ENCODE results near the gene ANKRD16. TPM values are rescaled to one million over a fixed set of nuclear protein-coding genes. Genes with fewer than 3 reads are reported as not detected.
"Not testable (repeated sequence)": the region's sequence is repeated elsewhere in the genome, so short reads cannot be mapped to it uniquely, and the experiment has no call there.

ANKRD16 gene
- total RNA-seq, 4 donors from 2014 or later: 8.0 to 19.8 (median 13.1) TPM

DNA sequence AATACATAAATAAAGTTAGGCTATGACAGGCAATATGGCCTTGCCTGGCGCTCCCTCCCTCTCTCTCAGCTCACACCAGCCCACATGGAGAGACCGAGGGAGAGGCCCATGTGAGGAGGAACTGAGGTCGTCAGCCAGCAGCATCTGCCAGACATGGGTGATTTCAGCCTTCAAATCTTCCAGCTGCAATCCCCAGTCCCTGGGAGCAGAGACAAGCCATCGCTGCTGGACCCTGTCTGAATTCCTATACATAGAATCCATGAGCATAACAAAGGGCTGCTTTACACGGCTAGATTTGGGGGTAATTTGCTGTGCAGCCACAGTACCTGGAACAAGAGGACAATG lies 35.6 kb downstream of the ANKRD16 start:
- WGBS, 2 donors: 78 to 84% methylated on average over 5 of the region's 5 CpGs
- no peak for TF ChIP-seq POLR2A (IDR thresholded peaks at IDR 0.05)
- TF ChIP-seq, protein P1, sequence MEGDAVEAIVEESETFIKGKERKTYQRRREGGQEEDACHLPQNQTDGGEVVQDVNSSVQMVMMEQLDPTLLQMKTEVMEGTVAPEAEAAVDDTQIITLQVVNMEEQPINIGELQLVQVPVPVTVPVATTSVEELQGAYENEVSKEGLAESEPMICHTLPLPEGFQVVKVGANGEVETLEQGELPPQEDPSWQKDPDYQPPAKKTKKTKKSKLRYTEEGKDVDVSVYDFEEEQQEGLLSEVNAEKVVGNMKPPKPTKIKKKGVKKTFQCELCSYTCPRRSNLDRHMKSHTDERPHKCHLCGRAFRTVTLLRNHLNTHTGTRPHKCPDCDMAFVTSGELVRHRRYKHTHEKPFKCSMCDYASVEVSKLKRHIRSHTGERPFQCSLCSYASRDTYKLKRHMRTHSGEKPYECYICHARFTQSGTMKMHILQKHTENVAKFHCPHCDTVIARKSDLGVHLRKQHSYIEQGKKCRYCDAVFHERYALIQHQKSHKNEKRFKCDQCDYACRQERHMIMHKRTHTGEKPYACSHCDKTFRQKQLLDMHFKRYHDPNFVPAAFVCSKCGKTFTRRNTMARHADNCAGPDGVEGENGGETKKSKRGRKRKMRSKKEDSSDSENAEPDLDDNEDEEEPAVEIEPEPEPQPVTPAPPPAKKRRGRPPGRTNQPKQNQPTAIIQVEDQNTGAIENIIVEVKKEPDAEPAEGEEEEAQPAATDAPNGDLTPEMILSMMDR (IDR thresholded peaks at IDR 0.05): no peak
- H3K27me3 ChIP-seq: no peaks in the 10 kb centered on the region
- H3K4me1 ChIP-seq: no peaks in the 10 kb centered on the region
- H3K4me3 ChIP-seq (replicated peaks in 1 of 3): no peak overlapping the region
- no peak for DNase-seq
- H3K27ac ChIP-seq: no peak overlapping the region
- intact Hi-C loops (cut with DNase I): no loop called here
- no peaks in the 10 kb centered on the region for H3K36me3 ChIP-seq
- H3K9me3 ChIP-seq: no peaks in the 10 kb centered on the region

DNA sequence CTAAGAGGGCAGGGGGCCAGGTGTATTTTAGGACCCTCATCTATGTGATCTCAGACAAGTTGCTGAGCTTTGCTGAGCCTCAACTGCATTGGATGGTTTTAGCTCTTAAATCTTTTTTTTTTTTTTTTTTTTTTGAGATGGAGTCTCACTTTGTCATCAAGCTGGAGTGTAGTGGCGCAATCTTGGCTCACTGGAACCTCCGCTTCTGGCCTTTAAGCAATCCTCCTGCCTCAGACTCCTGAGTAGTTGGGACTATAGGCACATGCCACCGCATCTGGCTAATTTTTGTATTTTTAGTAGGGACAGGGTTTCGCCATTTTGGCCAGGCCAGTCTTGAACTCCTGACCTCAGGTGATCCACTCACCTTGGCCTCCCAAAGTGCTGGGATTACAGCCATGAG lies 43.0 kb downstream of the ANKRD16 start:
- 94 to 98% methylated on average over 4 of the region's 4 CpGs for WGBS, 2 donors
- H3K27me3 ChIP-seq; H3K4me3 ChIP-seq (replicated peaks in 1 of 3); intact Hi-C loops (cut with DNase I); H3K4me1 ChIP-seq; H3K9me3 ChIP-seq; H3K36me3 ChIP-seq; DNase-seq; H3K27ac ChIP-seq: not testable (repeated sequence)

DNA sequence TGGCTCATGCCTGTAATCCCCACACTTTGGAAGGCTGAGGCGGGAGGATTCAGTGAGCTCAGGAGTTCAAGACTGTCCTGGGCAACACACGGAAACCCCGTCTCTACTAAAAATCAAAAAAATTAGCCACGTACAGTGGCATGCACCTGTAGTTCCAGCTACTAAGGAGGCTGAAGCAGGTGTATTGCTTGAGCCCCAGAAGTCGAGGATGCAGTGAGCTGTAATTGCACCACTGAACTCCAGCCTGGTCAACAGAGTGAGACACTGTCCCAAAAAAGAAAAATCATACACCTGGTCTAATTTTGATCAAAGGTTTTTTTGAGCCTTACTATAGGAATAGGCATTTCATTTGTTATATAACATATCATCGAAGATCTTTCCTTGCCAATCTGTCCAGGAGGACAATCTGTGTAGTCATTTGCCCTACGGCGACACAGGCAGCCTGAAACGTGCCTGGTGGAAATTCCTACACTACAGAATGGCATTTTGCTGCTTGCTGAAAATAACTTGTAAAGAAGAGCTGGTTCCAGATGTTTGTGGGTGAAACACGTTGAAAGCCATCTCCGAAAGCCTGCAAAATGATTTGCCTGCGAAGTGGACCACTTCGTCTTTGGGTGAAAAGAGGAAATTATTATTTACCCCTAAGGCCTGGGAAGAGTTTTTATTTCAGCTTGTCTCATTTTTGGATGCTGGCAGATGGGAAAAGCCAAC lies 45.2 kb downstream of the ANKRD16 start:
- Histone ChIP-seq H3K9me3 (no peaks in the 10 kb centered on the region), H3K27me3 (no peaks in the 10 kb centered on the region), H3K4me3 (replicated peaks in 1 of 3) (no peak overlapping the region), H3K27ac (no peak overlapping the region), H3K4me1 (no peaks in the 10 kb centered on the region), H3K36me3 (no peaks in the 10 kb centered on the region)
- intact Hi-C loops (cut with DNase I): no loop called here
- TF ChIP-seq POLR2A (IDR thresholded peaks at IDR 0.05): no peak
- TF ChIP-seq, protein P1 (IDR thresholded peaks at IDR 0.05): no peak
- no peak for DNase-seq
- WGBS, 2 donors: 78 to 82% methylated on average over 13 of the region's 13 CpGs

GRCh38 chr10:5843686-5844344 lies 45.9 kb downstream of the ANKRD16 start:
- H3K36me3 ChIP-seq: no peaks in the 10 kb centered on the region
- no peak overlapping the region for H3K27ac ChIP-seq
- 75 to 82% methylated on average over 4 of the region's 4 CpGs for WGBS, 2 donors
- H3K9me3 ChIP-seq: no peaks in the 10 kb centered on the region
- no peak for DNase-seq
- intact Hi-C loops (cut with DNase I): no loop called here
- no peak overlapping the region for H3K4me3 ChIP-seq (replicated peaks in 1 of 3)
- H3K4me1 ChIP-seq: no peaks in the 10 kb centered on the region
- TF ChIP-seq POLR2A (IDR thresholded peaks at IDR 0.05): no peak
- TF ChIP-seq, protein P1 (IDR thresholded peaks at IDR 0.05): no peak
- no peaks in the 10 kb centered on the region for H3K27me3 ChIP-seq

GRCh38 chr10:5841965-5842364 lies 47.7 kb downstream of the ANKRD16 start:
- 92 to 95% methylated on average over 14 of the region's 14 CpGs for WGBS, 2 donors
- H3K4me3 ChIP-seq (replicated peaks in 1 of 3): no peak overlapping the region
- H3K27ac ChIP-seq: no peak overlapping the region
- no peaks in the 10 kb centered on the region for H3K9me3 ChIP-seq
- DNase-seq: no peak
- TF ChIP-seq POLR2A (IDR thresholded peaks at IDR 0.05): no peak
- TF ChIP-seq, protein P1 (IDR thresholded peaks at IDR 0.05): no peak
- H3K27me3 ChIP-seq: no peaks in the 10 kb centered on the region
- H3K4me1 ChIP-seq: no peaks in the 10 kb centered on the region
- no peaks in the 10 kb centered on the region for H3K36me3 ChIP-seq
- intact Hi-C loops (cut with DNase I): no loop called here
